K562 (cell line): ENCODE data around the gene LRRC9. TPM values are rescaled to one million over a fixed set of nuclear protein-coding genes. Genes with fewer than 3 reads are reported as not detected.

Experiments used
- LARP7 ChIP-seq: fragments of 450-650 bp; IDR thresholded peaks from 2 replicates; pipeline ENCODE4 v1.6.1; 2016
- TGIF2 ChIP-seq: sonication (generic); formaldehyde crosslinking; IDR thresholded peaks from 2 replicates; pipeline ENCODE4 v1.8.1; 2022; ENCODE audit warnings: mild to moderate bottlenecking, missing genetic modification reagents, moderate library complexity
- ZNF318 ChIP-seq, 2 experiments: fragments of 450-650 bp; IDR thresholded peaks; 2 replicates each; pipeline ENCODE4 v1.6.1; 2016; ENCODE audit warnings: mild to moderate bottlenecking in 2 of 2, borderline replicate concordance in 1 of 2, low read depth in 1 of 2, moderate library complexity in 1 of 2
- polyA plus RNA-seq, 8 experiments: library from polyadenylated mRNA; depleted of rRNA in 4 of 8; stranded (reverse) in 5 of 8; unstranded in 3 of 8; fragments of >200 nt; fragmentation: Nextera tagmentation in 2 of 8; fragmentation: Illumina TruSeq in 1 of 8; extraction: Ambion mirVana in 2 of 8; extraction: Trizol in 1 of 8; gene quantifications; 2 replicates each; pipeline versions ENCODE4 v1.2.1 to v1.2.3, GENCODE V29; 2011 to 2014; ENCODE audit warnings: inconsistent platforms in 1 of 8, missing spikeins in 1 of 8
- total RNA-seq, 7 experiments: library from RNA; depleted of rRNA in 6 of 7; stranded (reverse); fragments of >200 nt in 6 of 7; fragmentation: Illumina TruSeq in 2 of 7; extraction: Trizol in 2 of 7; gene quantifications; 2 replicates each; pipeline versions ENCODE4 v1.2.1 to v1.2.3, GENCODE V29; 2011 to 2021; ENCODE audit warnings: low replicate concordance in 1 of 7

Gene LRRC9
- total and polyA plus RNA-seq, 9 of the 15 experiments (the other 6 are each of a cell fraction or from before 2014, with no cell fraction given), result not detected

- TF ChIP-seq ZNF318 (IDR thresholded peaks at IDR 0.05; ENCODE audit: borderline replicate concordance in 1 of 2, low read depth in 1 of 2), result no peak
- TF ChIP-seq LARP7, result no peak
- TF ChIP-seq TGIF2 (CRISPR knock-in tag), result no peak
Observed at GRCh38 chr14:60102389-60102788, 182.4 kb downstream of the LRRC9 start (continued).
